ENCODE measurements around the gene LEKR1. TPM values are rescaled to one million over a fixed set of nuclear protein-coding genes. Genes with fewer than 3 reads are reported as not detected.

The LEKR1 gene
- total and polyA plus RNA-seq, 2 donors (not counting 3 experiments of a cell fraction or from before 2014, with no cell fraction given), result 0.07 to 0.64 TPM

DNA sequence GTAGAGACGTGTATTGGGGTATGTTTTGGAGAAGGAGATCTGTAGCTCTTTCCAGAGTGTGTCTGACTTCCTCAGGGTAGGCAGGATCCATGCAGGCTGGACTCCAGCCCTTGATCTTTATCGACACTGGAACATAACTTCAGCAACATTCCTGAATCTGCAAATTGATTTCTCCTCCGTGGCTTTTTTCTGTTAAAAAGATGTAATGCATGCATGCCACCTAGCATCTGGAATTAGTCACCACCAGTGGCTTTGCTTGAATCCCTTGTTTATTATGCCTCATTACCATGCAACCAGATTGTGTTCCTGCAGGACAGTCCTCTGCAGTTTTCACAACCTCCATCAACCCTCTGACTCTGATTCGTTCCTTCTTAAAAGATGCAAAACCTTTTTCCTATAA lies 247.7 kb downstream of the LEKR1 start:
- TF ChIP-seq FOS (IDR thresholded peaks at IDR 0.05; ENCODE audit: borderline replicate concordance, insufficient read depth, low read length) (no peak), POLR2AphosphoS5 (IDR thresholded peaks at IDR 0.05; ENCODE audit: insufficient read depth, low read depth, low read length) (no peak), CTCF (IDR thresholded peaks at IDR 0.05; ENCODE audit: extremely low read depth in 1 of 2, insufficient read depth in 1 of 2, low read depth in 1 of 2, low read length in 2 of 2) (no peak), GATA2 (IDR thresholded peaks at IDR 0.05; ENCODE audit: insufficient read depth, insufficient read length, low read depth, low read length) (peak; percentile 36), MYC (IDR thresholded peaks at IDR 0.05; ENCODE audit: low read depth, low read length) (no peak), EZH2 (IDR thresholded peaks at IDR 0.05; ENCODE audit: borderline replicate concordance, low read depth, low read length, severe bottlenecking) (no peak)
- TF ChIP-seq, protein P1, sequence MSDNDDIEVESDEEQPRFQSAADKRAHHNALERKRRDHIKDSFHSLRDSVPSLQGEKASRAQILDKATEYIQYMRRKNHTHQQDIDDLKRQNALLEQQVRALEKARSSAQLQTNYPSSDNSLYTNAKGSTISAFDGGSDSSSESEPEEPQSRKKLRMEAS (IDR thresholded peaks at IDR 0.05; ENCODE audit: insufficient read depth, insufficient read length), result no peak
- no peaks in the 10 kb centered on the region for H3K9me1 ChIP-seq (replicated peaks; ENCODE audit: control insufficient read depth, extremely low read depth, insufficient read depth, low read length)
- DNase-seq (ENCODE audit: low read depth, low spot score), result peak; percentile 20
- no peak for FAIRE-seq
- H3K27me3 ChIP-seq (ENCODE audit: control insufficient read depth in 2 of 2, insufficient read depth in 2 of 2, low read length in 2 of 2), result no peaks in the 10 kb centered on the region
- H4K20me1 ChIP-seq (replicated peaks; ENCODE audit: control insufficient read depth, extremely low read depth, insufficient read depth, low read length), result no peaks in the 10 kb centered on the region
- POLR2A ChIA-PET, result no interaction called here
- CTCF ChIA-PET, result no interaction called here
- no peak overlapping the region for H3K27ac ChIP-seq (ENCODE audit: insufficient read depth, low read depth, low read length)
- no peaks in the 10 kb centered on the region for H3K4me1 ChIP-seq (ENCODE audit: control insufficient read depth, extremely low read depth, insufficient read depth, low read length)
- H3K79me2 ChIP-seq (ENCODE audit: control insufficient read depth, insufficient read depth, low read length), result no peaks in the 10 kb centered on the region
- H3K4me3 ChIP-seq (replicated peaks in 1 of 3; ENCODE audit: insufficient read depth in 1 of 3, low read depth in 1 of 3, low read length in 3 of 3), result no peak overlapping the region
- H3K36me3 ChIP-seq (ENCODE audit: control insufficient read depth in 2 of 2, extremely low read depth in 1 of 2, insufficient read depth in 2 of 2, low read length in 2 of 2), result no peaks in the 10 kb centered on the region
- H2AFZ ChIP-seq (ENCODE audit: low read depth, low read length), result no peak overlapping the region
- no peaks in the 10 kb centered on the region for H3K9me3 ChIP-seq (replicated peaks; ENCODE audit: control insufficient read depth, insufficient read depth, low read length)
- no peak overlapping the region for H3K9ac ChIP-seq (replicated peaks; ENCODE audit: extremely low read depth, insufficient read depth, low read length)
- H3K4me2 ChIP-seq (ENCODE audit: insufficient read depth, low read length), result no peak overlapping the region
- dilution Hi-C loops (cut with MboI; ENCODE audit: extremely low pct_ligation_motif_present, low sequenced_read_pairs) (no loop called here), intact Hi-C loops (cut with micrococcal nuclease) (no loop called here)
- no TSS peak for BruUV-seq (replicated peaks)

All from endothelial cell of umbilical vein (primary cell).